H1 (cell line): Measurements from ENCODE around the gene ABL1. TPM values are rescaled to one million over a fixed set of nuclear protein-coding genes. Genes with fewer than 3 reads are reported as not detected.
A peak's percentile ranks its signal among the peaks of the same experiment; 100 is the strongest.

Source experiments
- CTCF ChIA-PET: fragments of 300-600 bp; sonication (Branson Sonifier 250); formaldehyde crosslinking; loops from one replicate; lab custom pipeline; 2021; ENCODE audit not compliant: partially characterized antibody; lab: Charles Lee
- POLR2A ChIA-PET: fragments of 300-600 bp; sonication (Branson Sonifier 250); formaldehyde crosslinking; loops from one replicate; lab custom pipeline; 2021; ENCODE audit warnings: inconsistent platforms; ENCODE audit not compliant: partially characterized antibody; lab: Charles Lee
- DNase-seq, 2 experiments: peaks; one replicate each; pipeline versions ENCODE4 v3.0.0 to v3.0.0-alpha.2; 2010 to 2022; ENCODE audit warnings: low spot score in 2 of 2, low read depth in 1 of 2, mixed read lengths in 1 of 2
- FAIRE-seq: peaks from 2 replicates; lab custom pipeline; 2011; peaks lifted over from hg19 to GRCh38; lab: Jason Lieb, UNC
- H2AFZ ChIP-seq: 2 replicates; pipeline ENCODE4 v1.8.1; 2012; ENCODE audit warnings: low read length, inconsistent platforms
- H2AK5ac ChIP-seq: 2 replicates; pipeline ENCODE4 v1.6.1; 2013; ENCODE audit warnings: low read depth, low read length
- H2BK120ac ChIP-seq: replicated peaks from 2 replicates; pipeline ENCODE3; 2013; ENCODE audit warnings: low read depth, low read length, inconsistent platforms
- H2BK12ac ChIP-seq: 2 replicates; pipeline ENCODE4 v1.6.1; 2013; ENCODE audit warnings: low read depth, low read length
- H2BK15ac ChIP-seq: 2 replicates; pipeline ENCODE4 v1.6.1; 2013; ENCODE audit warnings: low read length
- H2BK20ac ChIP-seq: 2 replicates; pipeline ENCODE4 v1.6.1; 2013; ENCODE audit warnings: low read length
- H2BK5ac ChIP-seq: 2 replicates; pipeline ENCODE4 v1.6.1; 2013; ENCODE audit warnings: low read depth, low read length
- H3K14ac ChIP-seq: 2 replicates; pipeline ENCODE4 v1.6.1; 2013; ENCODE audit warnings: inconsistent platforms; ENCODE audit not compliant: insufficient read length
- H3K18ac ChIP-seq: 2 replicates; pipeline ENCODE4 v1.6.1; 2013; ENCODE audit warnings: low read length; ENCODE audit errors: extremely low read depth
- H3K23ac ChIP-seq: 2 replicates; pipeline ENCODE4 v1.6.1; 2013; ENCODE audit warnings: inconsistent platforms; ENCODE audit not compliant: insufficient read length
- H3K23me2 ChIP-seq: 2 replicates; pipeline ENCODE4 v1.6.1; 2013; ENCODE audit warnings: low read depth, low read length
- H3K27ac ChIP-seq: 2 replicates; pipeline ENCODE4 v1.6.1; 2011; ENCODE audit warnings: low read depth, low read length, inconsistent platforms
- H3K27me3 ChIP-seq, 4 experiments: replicated peaks in 1 of 4; 1 replicate in 1 of 4; 2 replicates in 3 of 4; pipeline versions ENCODE4 v1.6.1 to v1.8.1; 2011 to 2013; ENCODE audit warnings: low read length in 3 of 4, mild to moderate bottlenecking in 3 of 4, inconsistent platforms in 2 of 4, mixed read lengths in 2 of 4, moderate library complexity in 1 of 4; ENCODE audit not compliant: control insufficient read depth in 3 of 4, insufficient read depth in 3 of 4; ENCODE audit errors: extremely low read depth in 1 of 4
- H3K36me3 ChIP-seq, 4 experiments: 2 replicates each; pipeline versions ENCODE4 v1.6.1 to v1.8.1; 2011 to 2013; ENCODE audit warnings: mild to moderate bottlenecking in 4 of 4, low read length in 3 of 4, moderate library complexity in 2 of 4, control low read depth in 1 of 4, inconsistent platforms in 1 of 4; ENCODE audit not compliant: insufficient read depth in 4 of 4, control insufficient read depth in 2 of 4
- H3K4ac ChIP-seq: replicated peaks from 2 replicates; pipeline ENCODE3; 2013; ENCODE audit warnings: low read length, low read depth, mixed read lengths, inconsistent platforms; ENCODE audit not compliant: insufficient read length
- H3K4me1 ChIP-seq, 4 experiments: replicated peaks in 1 of 4; 1 replicate in 1 of 4; 2 replicates in 3 of 4; pipeline versions ENCODE4 v1.6.1 to v1.8.1; 2011 to 2013; ENCODE audit warnings: low read length in 3 of 4, inconsistent platforms in 2 of 4, mixed read lengths in 1 of 4; ENCODE audit not compliant: insufficient read depth in 4 of 4, control insufficient read depth in 3 of 4
- H3K4me2 ChIP-seq, 2 experiments: 2 replicates each; pipeline versions ENCODE4 v1.6.1 to v1.8.1; 2011 to 2013; ENCODE audit warnings: low read depth in 2 of 2, low read length in 2 of 2, control low read depth in 1 of 2, inconsistent platforms in 1 of 2, mild to moderate bottlenecking in 1 of 2; ENCODE audit not compliant: insufficient read depth in 1 of 2
- H3K4me3 ChIP-seq, 4 experiments: fragments of 200-600, 300-600 bp in 1 of 4; sonication (generic), shearing (Covaris generic), sonication (Bioruptor Twin) in 1 of 4; 2 replicates each; pipeline versions ENCODE4 v1.5.1 to v1.8.1; 2011 to 2016; ENCODE audit warnings: low read length in 4 of 4, low read depth in 3 of 4, control low read depth in 2 of 4, inconsistent platforms in 2 of 4, mild to moderate bottlenecking in 2 of 4, mixed read lengths in 1 of 4, moderate library complexity in 1 of 4; ENCODE audit not compliant: insufficient read depth in 2 of 4; ENCODE audit errors: extremely low read depth in 1 of 4
- H3K56ac ChIP-seq: replicated peaks from 2 replicates; pipeline ENCODE3; 2013; ENCODE audit warnings: low read depth, mild to moderate bottlenecking, mixed read lengths, low read length, inconsistent platforms; ENCODE audit not compliant: insufficient read length
- H3K79me1 ChIP-seq: 2 replicates; pipeline ENCODE4 v1.6.1; 2013; ENCODE audit warnings: low read depth, low read length, control low read depth
- H3K79me2 ChIP-seq, 2 experiments: 2 replicates each; pipeline versions ENCODE4 v1.6.1 to v1.8.1; 2012 to 2013; ENCODE audit warnings: low read length in 2 of 2, mild to moderate bottlenecking in 2 of 2, inconsistent platforms in 1 of 2; ENCODE audit not compliant: insufficient read depth in 2 of 2, control insufficient read depth in 1 of 2
- H3K9ac ChIP-seq, 4 experiments: replicated peaks in 1 of 4; 1 replicate in 1 of 4; 2 replicates in 3 of 4; pipeline versions ENCODE4 v1.6.1 to v1.8.1; 2011 to 2013; ENCODE audit warnings: low read depth in 3 of 4, low read length in 3 of 4, control low read depth in 2 of 4, mild to moderate bottlenecking in 2 of 4, moderate library complexity in 2 of 4, inconsistent platforms in 1 of 4; ENCODE audit errors: extremely low read depth in 1 of 4
- H3K9me3 ChIP-seq, 2 experiments: 2 replicates each; pipeline versions ENCODE4 v1.6.1 to v1.8.1; 2012 to 2013; ENCODE audit warnings: mild to moderate bottlenecking in 2 of 2, moderate library complexity in 2 of 2, control low read depth in 1 of 2, inconsistent platforms in 1 of 2, low read depth in 1 of 2, low read length in 1 of 2, mixed read lengths in 1 of 2; ENCODE audit not compliant: insufficient read depth in 2 of 2
- H4K20me1 ChIP-seq, 2 experiments: replicated peaks in 1 of 2; 2 replicates each; pipeline versions ENCODE3 to v1.8.1; 2011 to 2013; ENCODE audit warnings: inconsistent platforms in 2 of 2, low read length in 2 of 2, mild to moderate bottlenecking in 1 of 2; ENCODE audit not compliant: insufficient read depth in 2 of 2, control insufficient read depth in 1 of 2
- H4K5ac ChIP-seq: 2 replicates; pipeline ENCODE4 v1.6.1; 2013; ENCODE audit warnings: low read length, low read depth, mixed read lengths, inconsistent platforms; ENCODE audit not compliant: insufficient read length
- H4K8ac ChIP-seq: 2 replicates; pipeline ENCODE4 v1.8.0; 2013; ENCODE audit warnings: mild to moderate bottlenecking, moderate library complexity, low read length, inconsistent platforms; ENCODE audit not compliant: insufficient read depth; ENCODE audit errors: extremely low read depth
- H4K91ac ChIP-seq: replicated peaks from 2 replicates; pipeline ENCODE3; 2013; ENCODE audit warnings: low read length, mixed read lengths, inconsistent platforms; ENCODE audit not compliant: insufficient read length
- BACH1 ChIP-seq: IDR thresholded peaks from 2 replicates; pipeline ENCODE4 v1.6.1; 2012; ENCODE audit warnings: low read length, improper control_type of control experiment
- JUN ChIP-seq: IDR thresholded peaks from 2 replicates; pipeline ENCODE4 v1.6.1; 2011; ENCODE audit warnings: low read depth, mild to moderate bottlenecking, improper control_type of control experiment, low read length
- MAFK ChIP-seq: IDR thresholded peaks from 2 replicates; pipeline ENCODE4 v1.6.1; 2012; ENCODE audit warnings: low read depth, mild to moderate bottlenecking, improper control_type of control experiment, low read length
- SIX5 ChIP-seq: IDR thresholded peaks from 2 replicates; pipeline ENCODE4 v1.6.1; 2011; ENCODE audit warnings: mild to moderate bottlenecking, low read depth, low read length
- TEAD4 ChIP-seq: IDR thresholded peaks from 2 replicates; pipeline ENCODE4 v1.6.1; 2012; ENCODE audit warnings: low read depth, low read length, inconsistent platforms, mixed read lengths
- YY1 ChIP-seq: IDR thresholded peaks from 2 replicates; pipeline ENCODE4 v1.6.1; 2011; ENCODE audit warnings: low read depth, mild to moderate bottlenecking, low read length
- ZNF274 ChIP-seq: IDR thresholded peaks from 2 replicates; pipeline ENCODE4 v1.7.0; 2012; ENCODE audit warnings: low read length, borderline replicate concordance; ENCODE audit errors: extremely low read depth
- WGBS, 2 experiments: shearing (Covaris generic) in 1 of 2; methylation state at CpG; one replicate each; pipeline versions ENCODE4 v1.1.6 to v1.1.7; 2013 to 2015; ENCODE audit warnings: low lambda C conversion rate in 2 of 2, mixed read lengths in 2 of 2, inconsistent platforms in 1 of 2, low coverage in 1 of 2, missing lambda C conversion rate in 1 of 2; ENCODE audit not compliant: insufficient replicate concordance in 2 of 2, insufficient coverage in 1 of 2, insufficient read length in 1 of 2; ENCODE audit errors: extremely low coverage in 1 of 2, missing lambda C conversion rate in 1 of 2; 5-methylcytosine and 5-hydroxymethylcytosine counted together
- polyA plus RNA-seq, 7 experiments: library from polyadenylated mRNA; depleted of rRNA in 3 of 7; stranded (reverse) in 5 of 7; unstranded in 2 of 7; fragments of >200 nt in 5 of 7; fragments of 200-250 nt in 2 of 7; gene quantifications; 1 replicate in 5 of 7; 2 replicates in 1 of 7; 4 replicates in 1 of 7; pipeline versions ENCODE4 v1.2.1 to v1.2.3, GENCODE V29; 2011 to 2013; ENCODE audit warnings: missing spikeins in 2 of 7, mixed read lengths in 2 of 7
- total RNA-seq: library from RNA; stranded (reverse); fragmentation: NEBNext Ultra II Directional; extraction: Animal tissue kit (Norgen Biotek cat#: 25700); gene quantifications from 2 replicates; pipeline ENCODE4 v1.2.1, GENCODE V29; 2021

ABL1 gene
- total and polyA plus RNA-seq, 2 of the 8 experiments (the other 6 are each of a cell fraction or from before 2014, with no cell fraction given) = 35.3 to 104 TPM

DNA sequence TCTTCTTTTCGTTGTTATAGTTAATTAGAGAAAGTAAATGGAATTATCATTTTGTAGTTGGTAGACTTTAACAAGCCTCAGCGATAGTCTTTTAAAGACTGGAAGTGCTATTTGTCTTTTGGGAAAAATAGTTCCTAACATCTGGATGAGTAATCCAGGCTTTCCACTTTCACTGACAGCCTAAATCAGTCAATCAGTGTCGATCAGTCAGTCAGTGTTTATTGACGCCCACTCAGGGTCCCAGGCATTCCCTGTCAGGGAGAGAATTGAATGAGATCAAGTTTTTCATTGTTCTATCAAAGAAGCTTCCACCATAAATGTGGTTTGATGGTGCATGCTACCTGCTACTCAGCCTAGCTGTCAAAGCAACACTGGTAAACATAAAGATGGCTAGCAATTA is 2.6 kb downstream of the ABL1 start:
- Histone ChIP-seq H3K23me2 (peaks cover 2% of the 10 kb centered on the region), H3K4me2 (peak overlapping the region in 1 of 2 experiments; percentile 68; a peak in 3 of 4 replicates), H3K79me1 (peaks cover 4% of the 10 kb centered on the region), H2BK120ac (no peak overlapping the region), H4K8ac (no peak overlapping the region), H3K27ac (no peak overlapping the region), H2BK5ac (no peak overlapping the region), H3K27me3 (no peaks in the 10 kb centered on the region), H3K56ac (no peak overlapping the region), H2AFZ (no peak overlapping the region), H3K4me3 (peak overlapping the region in 1 of 4 experiments; percentile 94; a peak in 2 of 8 replicates), H3K9ac (no peak overlapping the region), H4K91ac (no peak overlapping the region), H4K5ac (no peak overlapping the region), H2BK12ac (no peak overlapping the region), H3K36me3 (no peaks in the 10 kb centered on the region), H2AK5ac (no peak overlapping the region), H2BK20ac (no peak overlapping the region), H3K4ac (no peak overlapping the region), H3K14ac (no peak overlapping the region), H3K18ac (no peak overlapping the region), H3K4me1 (peaks cover 9 to 24% (median 17%) of the 10 kb centered on the region in 4 experiments), H3K23ac (no peak overlapping the region), H4K20me1 (peaks cover 12 to 13% of the 10 kb centered on the region in 2 experiments), H2BK15ac (no peak overlapping the region), H3K79me2 (peaks cover 16 to 81% of the 10 kb centered on the region in 2 experiments; a peak in 3 of 4 replicates), H3K9me3 (no peaks in the 10 kb centered on the region)
- CTCF ChIA-PET = no interaction called here
- 84% methylated on average over 4 of the region's 4 CpGs; no CpG with 5 or more reads in 1 of the 2 experiments for WGBS, 2 experiments
- no peak for DNase-seq
- POLR2A ChIA-PET = interaction anchor here (1.2 to 3.7 kb wide), 4 partner anchors 11 to 101 kb away, joined by 5 to 10 read pairs (median 6); no protein-coding TSS in a partner anchor
- FAIRE-seq = no peak
- no peak for TF ChIP-seq TEAD4
- TF ChIP-seq YY1 = no peak
- no peak for TF ChIP-seq BACH1
- TF ChIP-seq ZNF274 = no peak
- TF ChIP-seq JUN = no peak
- no peak for TF ChIP-seq SIX5
- no peak for TF ChIP-seq MAFK
